ENCODE measurements around the gene AP1G1. TPM values are rescaled to one million over a fixed set of nuclear protein-coding genes. Genes with fewer than 3 reads are reported as not detected.
A peak's percentile ranks its signal among the peaks of the same experiment; 100 is the strongest.

Gene AP1G1
- total RNA-seq, 1 experiment from 2014 or later: 79.2 TPM

- H3K4me1 ChIP-seq (ENCODE audit: insufficient read depth, low read length): no peaks in the 10 kb centered on the region
- H4K20me1 ChIP-seq (ENCODE audit: control insufficient read depth, insufficient read depth, insufficient read length): no peaks in the 10 kb centered on the region
- H2BK120ac ChIP-seq (ENCODE audit: low read depth, low read length, poor library complexity, severe bottlenecking): no peak overlapping the region
- no peak overlapping the region for H4K91ac ChIP-seq (ENCODE audit: insufficient read length, low read depth, low read length)
- no peaks in the 10 kb centered on the region for H3K9me3 Mint-ChIP-seq
- H2BK12ac ChIP-seq (ENCODE audit: insufficient read length, low read depth, low read length): no peak overlapping the region
- no peak overlapping the region for H3K18ac ChIP-seq (ENCODE audit: insufficient read length, low read depth, low read length)
- H2BK5ac ChIP-seq (ENCODE audit: insufficient read length, low read length): no peak overlapping the region
- no peak for DNase-seq
- H3K27me3 ChIP-seq (ENCODE audit: insufficient read depth, low read length): no peaks in the 10 kb centered on the region
- no peak overlapping the region for H3K14ac ChIP-seq (ENCODE audit: insufficient read depth, low read length)
- no peak for TF ChIP-seq CTCF (conservative IDR thresholded peaks at IDR 0.05)
- no peak overlapping the region for H4K5ac ChIP-seq (ENCODE audit: insufficient read length, low read depth, low read length)
- H3K27ac Mint-ChIP-seq: peak overlapping the region in 1 of 3 experiments; percentile 40; a peak in 1 of 7 replicates
- no peak overlapping the region for H3T11ph ChIP-seq (ENCODE audit: low read length)
- H3K27ac ChIP-seq (ENCODE audit: insufficient read length, low read depth, low read length): no peak overlapping the region
- no peak overlapping the region for H2AFZ ChIP-seq (ENCODE audit: low read length)
- H3K9me3 ChIP-seq (ENCODE audit: control insufficient read depth, low read depth, low read length): no peaks in the 10 kb centered on the region
- no CpG with 5 or more reads among the region's 7 CpGs for WGBS (ENCODE audit: extremely low coverage, insufficient read length, low lambda C conversion rate)
- no peak overlapping the region for H2BK15ac ChIP-seq (ENCODE audit: low read depth, low read length)
- no peaks in the 10 kb centered on the region for H3K79me1 ChIP-seq (ENCODE audit: insufficient read depth, low read depth, low read length, poor library complexity, severe bottlenecking)
- no peak overlapping the region for H3K23ac ChIP-seq (ENCODE audit: insufficient read length, low read depth, low read length)
- H3K56ac ChIP-seq (ENCODE audit: insufficient read length, low read depth, low read length): no peak overlapping the region
- no peaks in the 10 kb centered on the region for H3K79me2 ChIP-seq (ENCODE audit: insufficient read depth, low read length)
- no peak overlapping the region for H2BK20ac ChIP-seq (ENCODE audit: low read depth, low read length, poor library complexity, severe bottlenecking)
- H4K8ac ChIP-seq (replicated peaks; ENCODE audit: insufficient read length, low read depth, low read length): no peak overlapping the region
- peaks cover 0 to 1% of the 10 kb centered on the region in 2 experiments; a peak in 1 of 4 replicates for H3K4me1 Mint-ChIP-seq
- no peaks in the 10 kb centered on the region for H3K23me2 ChIP-seq (ENCODE audit: insufficient read length, low read depth, low read length, poor library complexity, severe bottlenecking)
- H2AK5ac ChIP-seq (ENCODE audit: insufficient read length, low read length): no peak overlapping the region
- 0 out of 2 replicates have a peak, but pooled peaks cover 2% of the 10 kb centered on the region for H3K27me3 Mint-ChIP-seq (ENCODE audit: low read depth)
- H3K9ac ChIP-seq (ENCODE audit: extremely low read depth, insufficient read length, low read length): no peak overlapping the region
- H3K4ac ChIP-seq (ENCODE audit: low read depth, low read length): no peak overlapping the region
- H3K36me3 Mint-ChIP-seq (ENCODE audit: insufficient read depth in 1 of 3, low read depth in 3 of 3): no peaks in the 10 kb centered on the region
- H3K4me3 Mint-ChIP-seq: no peak overlapping the region
- no peak overlapping the region for H3K4me2 ChIP-seq (ENCODE audit: insufficient read depth, insufficient read length, low read length)
Measured at GRCh38 chr16:71840052-71840451, 31.4 kb upstream of the AP1G1 start.

All from H9 (cell line).